ENCODE data around the gene EAF1.
"Not testable (repeated sequence)": the region's sequence is repeated elsewhere in the genome, so short reads cannot be mapped to it uniquely, and the experiment has no call there.

EAF1 gene

GRCh38 chr3:15409239-15409638 lies 18.2 kb upstream of the EAF1 start:
- DNase-seq, result peak; percentile 97

- DNase-seq, result no peak
Measured at GRCh38 chr3:15409774-15410173, 17.6 kb upstream of the EAF1 start.

- not testable (repeated sequence) for DNase-seq
Measured at GRCh38 chr3:15410966-15411365, 16.4 kb upstream of the EAF1 start.

GRCh38 chr3:15420871-15421270 lies 6.5 kb upstream of the EAF1 start:
- no peak for DNase-seq

- no peak for DNase-seq
Measured at GRCh38 chr3:15426579-15427118, 749 bp upstream of the EAF1 start.

GRCh38 chr3:15427981-15428380 lies 583 bp downstream of the EAF1 start:
- DNase-seq, result peak; percentile 27

- peak; percentile 90 for DNase-seq
Measured at GRCh38 chr3:15428539-15428938, 1.1 kb downstream of the EAF1 start.

- no peak for DNase-seq
Measured at GRCh38 chr3:15429080-15429479, 1.7 kb downstream of the EAF1 start.

- DNase-seq, result no peak
Measured at GRCh38 chr3:15430624-15431023, 3.2 kb downstream of the EAF1 start.

- DNase-seq, result no peak
Measured at GRCh38 chr3:15431256-15431837, 3.9 kb downstream of the EAF1 start.

GRCh38 chr3:15433531-15433930 lies 6.1 kb downstream of the EAF1 start:
- DNase-seq, result no peak

- no peak for DNase-seq
Measured at GRCh38 chr3:15434756-15435155, 7.4 kb downstream of the EAF1 start.

- DNase-seq, result no peak
Measured at GRCh38 chr3:15436246-15436645, 8.8 kb downstream of the EAF1 start.

- DNase-seq, result peak; percentile 89
Measured at GRCh38 chr3:15438983-15439382, 11.6 kb downstream of the EAF1 start.

GRCh38 chr3:15439476-15439875 lies 12.1 kb downstream of the EAF1 start:
- DNase-seq, result peak; percentile 37

GRCh38 chr3:15440891-15441290 lies 13.5 kb downstream of the EAF1 start:
- peak; percentile 80 for DNase-seq

- DNase-seq, result no peak
Measured at GRCh38 chr3:15443826-15444524, 16.6 kb downstream of the EAF1 start.

GRCh38 chr3:15449489-15450224 lies 22.3 kb downstream of the EAF1 start:
- no peak for DNase-seq

- no peak for DNase-seq
Measured at GRCh38 chr3:15450438-15451215, 23.2 kb downstream of the EAF1 start.

GRCh38 chr3:15451216-15452113 lies 24.1 kb downstream of the EAF1 start:
- no peak for DNase-seq

- DNase-seq, result no peak
Measured at GRCh38 chr3:15452156-15452555, 24.8 kb downstream of the EAF1 start.

GRCh38 chr3:15452961-15453360 lies 25.6 kb downstream of the EAF1 start:
- no peak for DNase-seq
